GM23248 (cell line): Measurements from ENCODE around the gene ZYX. TPM values are rescaled to one million over a fixed set of nuclear protein-coding genes. Genes with fewer than 3 reads are reported as not detected.

Experiments used
- DNase-seq: peaks from one replicate; pipeline ENCODE4 v3.0.0-alpha.2; 2015
- H2AFZ ChIP-seq: fragments of 200-600 bp; sonication (generic); 2 replicates; pipeline ENCODE4 v1.6.1; 2016; ENCODE audit warnings: antibody characterized with exemption
- H3F3A ChIP-seq: fragments of 200-600 bp; sonication (generic); 2 replicates; pipeline ENCODE4 v1.6.1; 2016; ENCODE audit warnings: mild to moderate bottlenecking, antibody characterized with exemption, mixed run types; ENCODE audit not compliant: insufficient read depth
- H3K27ac ChIP-seq: fragments of 200-600 bp; sonication (generic); 2 replicates; pipeline ENCODE4 v1.5.1; 2016; ENCODE audit warnings: mild to moderate bottlenecking
- H3K27me3 ChIP-seq: fragments of 200-600 bp; sonication (generic); replicated peaks from 2 replicates; pipeline ENCODE4 v1.6.1; 2016; ENCODE audit warnings: mild to moderate bottlenecking; ENCODE audit not compliant: insufficient read depth
- H3K36me3 ChIP-seq: fragments of 200-600 bp; sonication (generic); 2 replicates; pipeline ENCODE4 v1.6.1; 2016; ENCODE audit warnings: low read depth, mild to moderate bottlenecking
- H3K4me1 ChIP-seq: fragments of 200-600 bp; sonication (generic); 2 replicates; pipeline ENCODE4 v1.6.1; 2016; ENCODE audit warnings: mild to moderate bottlenecking; ENCODE audit not compliant: insufficient read depth
- H3K4me2 ChIP-seq: fragments of 200-600 bp; sonication (generic); one replicate; pipeline ENCODE4 v1.6.1; 2016; ENCODE audit warnings: mild to moderate bottlenecking; ENCODE audit not compliant: unreplicated experiment
- H3K4me3 ChIP-seq: fragments of 200-600 bp; sonication (generic); 2 replicates; pipeline ENCODE4 v1.5.1; 2016; ENCODE audit warnings: mild to moderate bottlenecking
- H3K79me2 ChIP-seq: fragments of 200-600 bp; sonication (generic); 2 replicates; pipeline ENCODE4 v1.6.1; 2016; ENCODE audit warnings: mild to moderate bottlenecking; ENCODE audit not compliant: insufficient read depth
- H3K9ac ChIP-seq: fragments of 200-600 bp; sonication (generic); 2 replicates; pipeline ENCODE4 v1.6.1; 2016; ENCODE audit warnings: mild to moderate bottlenecking
- H3K9me2 ChIP-seq: fragments of 200-600 bp; sonication (generic); 2 replicates; pipeline ENCODE4 v1.6.1; 2016; ENCODE audit warnings: mixed run types, mild to moderate bottlenecking, moderate library complexity; ENCODE audit not compliant: insufficient read depth
- H3K9me3 ChIP-seq: fragments of 200-600 bp; sonication (generic); one replicate; pipeline ENCODE4 v1.6.1; 2017; ENCODE audit warnings: low read depth
- H4K20me1 ChIP-seq: fragments of 200-600 bp; sonication (generic); 2 replicates; pipeline ENCODE4 v1.6.0; 2016; ENCODE audit not compliant: insufficient read depth
- EZH2 ChIP-seq: fragments of 200-600 bp; sonication (generic); IDR thresholded peaks from 2 replicates; pipeline ENCODE4 v1.6.1; 2018; ENCODE audit warnings: antibody characterized with exemption, mild to moderate bottlenecking; ENCODE audit not compliant: insufficient read depth, poor library complexity, severe bottlenecking
- EZH2phosphoT487 ChIP-seq: fragments of 200-600 bp; sonication (generic); IDR thresholded peaks from 2 replicates; pipeline ENCODE4 v1.6.1; 2018; ENCODE audit warnings: antibody characterized with exemption, moderate library complexity, mild to moderate bottlenecking, low read depth; ENCODE audit not compliant: insufficient read depth
- WGBS, 2 experiments: methylation state at CpG; one replicate each; pipeline ENCODE4 v1.1.6; 2015 to 2017; ENCODE audit warnings: low lambda C conversion rate in 2 of 2, low coverage in 1 of 2; ENCODE audit errors: missing lambda C conversion rate in 2 of 2; 5-methylcytosine and 5-hydroxymethylcytosine counted together
- in situ Hi-C: fragments of 300-500 bp; cut with MboI; formaldehyde crosslinking; loops from 2 replicates; pipeline ENCODE4 v1.15.0; 2020
- polyA plus RNA-seq: library from polyadenylated mRNA; unstranded; fragments of >200 nt; fragmentation: Nextera tagmentation; extraction: Ambion mirVana; gene quantifications from 2 replicates; pipeline ENCODE4 v1.2.1, GENCODE V29; 2016
- total RNA-seq: library from RNA; depleted of rRNA; stranded (reverse); fragments of >200 nt; shearing (Covaris generic); gene quantifications from 2 replicates; pipeline ENCODE4 v1.2.3, GENCODE V29; 2014

The ZYX gene
- total and polyA plus RNA-seq, 2 experiments from 2014 or later, result 148 to 380 TPM

GRCh38 chr7:143376396-143376795, 4.7 kb upstream of the ZYX start:
- Histone ChIP-seq H3K27ac (no peak overlapping the region), H4K20me1 (no peaks in the 10 kb centered on the region), H3K27me3 (no peaks in the 10 kb centered on the region), H3F3A (peaks cover 21% of the 10 kb centered on the region), H3K4me2 (no peak overlapping the region), H2AFZ (no peak overlapping the region), H3K36me3 (no peaks in the 10 kb centered on the region), H3K9ac (no peak overlapping the region), H3K79me2 (peaks cover 25% of the 10 kb centered on the region), H3K9me2 (no peaks in the 10 kb centered on the region), H3K4me3 (no peak overlapping the region), H3K9me3 (no peaks in the 10 kb centered on the region), H3K4me1 (peaks cover 29% of the 10 kb centered on the region)
- TF ChIP-seq EZH2phosphoT487, result no peak
- TF ChIP-seq EZH2, result no peak
- in situ Hi-C loops, result no loop called here
- no peak for DNase-seq
- 83% methylated on average over 5 of the region's 5 CpGs for WGBS, 2 experiments

DNA sequence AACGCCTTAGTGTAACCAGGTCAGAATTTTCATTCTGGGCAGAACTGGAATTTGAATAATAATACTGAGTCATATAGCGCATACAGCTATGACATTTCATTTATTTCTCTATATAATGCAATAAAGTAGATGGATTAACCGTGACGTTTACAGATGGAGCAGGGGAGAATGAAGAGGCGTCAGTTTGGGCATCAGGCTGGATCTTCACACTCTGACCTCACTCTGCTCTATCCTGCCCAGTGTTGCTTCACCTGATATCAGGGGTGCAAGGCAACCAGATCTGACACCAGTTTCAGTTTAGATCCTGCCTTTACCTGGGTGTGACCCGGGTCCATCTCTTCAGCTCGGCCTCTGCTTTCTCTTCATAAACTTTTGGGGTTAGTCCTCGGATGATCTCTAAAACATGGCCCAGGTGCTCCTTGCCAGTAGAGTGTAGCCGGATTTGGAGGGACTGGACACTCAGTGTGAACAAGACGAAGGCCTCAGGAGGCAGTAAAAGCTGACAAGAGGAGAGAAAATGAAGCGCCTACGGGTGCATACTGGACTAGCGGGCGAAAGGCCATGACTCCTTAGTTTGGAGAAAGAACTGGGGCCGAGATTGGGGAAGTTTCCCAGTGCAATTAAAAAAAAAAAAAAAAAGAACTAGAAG, 1.4 kb upstream of the ZYX start:
- peaks cover 34% of the 10 kb centered on the region for H3F3A ChIP-seq
- TF ChIP-seq EZH2phosphoT487 (no peak), EZH2 (no peak)
- in situ Hi-C loops, result no loop called here
- 25 to 26% methylated on average over 14 to 15 of the region's 15 CpGs for WGBS, 2 experiments
- no peaks in the 10 kb centered on the region for H3K9me2 ChIP-seq
- peak overlapping the region; percentile 98 for H3K27ac ChIP-seq
- H3K9ac ChIP-seq, result peak overlapping the region; percentile 98
- peak overlapping the region; percentile 87 for H2AFZ ChIP-seq
- no peaks in the 10 kb centered on the region for H3K9me3 ChIP-seq
- peak overlapping the region; percentile 98 for H3K4me3 ChIP-seq
- H4K20me1 ChIP-seq, result peaks cover 12% of the 10 kb centered on the region
- peaks cover 39% of the 10 kb centered on the region for H3K4me1 ChIP-seq
- H3K4me2 ChIP-seq, result peak overlapping the region; percentile 97
- peak; percentile 33 for DNase-seq
- H3K79me2 ChIP-seq, result peaks cover 58% of the 10 kb centered on the region
- H3K36me3 ChIP-seq, result peaks cover 5% of the 10 kb centered on the region; the same call in 1 of the 2 replicates
- H3K27me3 ChIP-seq, result no peaks in the 10 kb centered on the region

- peak overlapping the region; percentile 98 for H3K27ac ChIP-seq
- H2AFZ ChIP-seq, result peak overlapping the region; percentile 87
- no peaks in the 10 kb centered on the region for H3K9me2 ChIP-seq
- H3K79me2 ChIP-seq, result peaks cover 64% of the 10 kb centered on the region
- TF ChIP-seq EZH2, result no peak
- TF ChIP-seq EZH2phosphoT487, result no peak
- 0 to 1% methylated on average over 24 to 33 of the region's 35 CpGs for WGBS, 2 experiments
- H4K20me1 ChIP-seq, result peaks cover 17% of the 10 kb centered on the region
- peak overlapping the region; percentile 98 for H3K9ac ChIP-seq
- H3K36me3 ChIP-seq, result peaks cover 5% of the 10 kb centered on the region; the same call in 1 of the 2 replicates
- H3K4me2 ChIP-seq, result peak overlapping the region; percentile 97
- H3K27me3 ChIP-seq, result no peaks in the 10 kb centered on the region
- in situ Hi-C loops, result no loop called here
- peaks cover 37% of the 10 kb centered on the region for H3F3A ChIP-seq
- peak overlapping the region; percentile 98 for H3K4me3 ChIP-seq
- DNase-seq, result peak; percentile 90
- peaks cover 41% of the 10 kb centered on the region for H3K4me1 ChIP-seq
- H3K9me3 ChIP-seq, result no peaks in the 10 kb centered on the region
Observed at GRCh38 chr7:143380260-143380645, 892 bp upstream of the ZYX start.

- TF ChIP-seq EZH2phosphoT487 (no peak), EZH2 (no peak)
- DNase-seq, result peak; percentile 72
- Histone ChIP-seq H3K36me3 (peaks cover 5% of the 10 kb centered on the region; the same call in 1 of the 2 replicates), H2AFZ (0 out of 2 replicates have a peak overlapping the region, but pooled peaks have one; percentile 50), H3K27ac (peak overlapping the region; percentile 98), H3K4me3 (peak overlapping the region; percentile 98), H3K9ac (peak overlapping the region; percentile 98), H3K4me2 (peak overlapping the region; percentile 99), H3K4me1 (peaks cover 34% of the 10 kb centered on the region), H3K9me3 (no peaks in the 10 kb centered on the region), H4K20me1 (peaks cover 25% of the 10 kb centered on the region), H3K9me2 (no peaks in the 10 kb centered on the region), H3F3A (peaks cover 43% of the 10 kb centered on the region), H3K79me2 (peaks cover 77% of the 10 kb centered on the region), H3K27me3 (no peaks in the 10 kb centered on the region)
- in situ Hi-C loops, result no loop called here
- WGBS, 2 experiments, result 0 to 1% methylated on average over 26 to 50 of the region's 64 CpGs
Observed at GRCh38 chr7:143381427-143382125, 431 bp downstream of the ZYX start.
